Left cardiac atrium (tissue), 4 donors: ENCODE measurements around the gene PLCXD1. TPM values are rescaled to one million over a fixed set of nuclear protein-coding genes. Genes with fewer than 3 reads are reported as not detected.
"Not testable (repeated sequence)": the region's sequence is repeated elsewhere in the genome, so short reads cannot be mapped to it uniquely, and the experiment has no call there.

Experiments used
- ATAC-seq, 2 donors: fragments of 200-7000 bp; cut with Tn5 transposase; one replicate each; pipeline ENCODE4 v1.9.1; 2020; ENCODE audit warnings: mild to moderate bottlenecking in 2 of 2, moderate library complexity in 2 of 2
- DNase-seq: peaks from one replicate; pipeline ENCODE4 v3.0.0-alpha.2; 2020
- intact Hi-C, 2 donors: fragments of 100-400 bp; cut with DNase I; formaldehyde crosslinking; loops; one replicate each; pipeline versions ENCODE4 v1.14.1 to v1.15.1; 2022 to 2023
- total RNA-seq, 2 donors: library from RNA; stranded (reverse); fragmentation: NEBNext Ultra II Directional; extraction: Animal tissue kit (Norgen Biotek cat#: 25700); gene quantifications; one replicate each; pipeline ENCODE4 v1.2.1, GENCODE V29; 2021
- donor health status: DM: no; HTN: yes; CAD: no.
- donor health status: DM: no; HTN: yes; CAD: no; lungs with severe emphysema.
- donor health status: DM: yes; HTN: yes; CAD: no.
- donor health status: Dilated cardiomyopathy.

Gene PLCXD1
- total RNA-seq, 2 donors from 2014 or later = 2.9 to 13.7 TPM

DNA sequence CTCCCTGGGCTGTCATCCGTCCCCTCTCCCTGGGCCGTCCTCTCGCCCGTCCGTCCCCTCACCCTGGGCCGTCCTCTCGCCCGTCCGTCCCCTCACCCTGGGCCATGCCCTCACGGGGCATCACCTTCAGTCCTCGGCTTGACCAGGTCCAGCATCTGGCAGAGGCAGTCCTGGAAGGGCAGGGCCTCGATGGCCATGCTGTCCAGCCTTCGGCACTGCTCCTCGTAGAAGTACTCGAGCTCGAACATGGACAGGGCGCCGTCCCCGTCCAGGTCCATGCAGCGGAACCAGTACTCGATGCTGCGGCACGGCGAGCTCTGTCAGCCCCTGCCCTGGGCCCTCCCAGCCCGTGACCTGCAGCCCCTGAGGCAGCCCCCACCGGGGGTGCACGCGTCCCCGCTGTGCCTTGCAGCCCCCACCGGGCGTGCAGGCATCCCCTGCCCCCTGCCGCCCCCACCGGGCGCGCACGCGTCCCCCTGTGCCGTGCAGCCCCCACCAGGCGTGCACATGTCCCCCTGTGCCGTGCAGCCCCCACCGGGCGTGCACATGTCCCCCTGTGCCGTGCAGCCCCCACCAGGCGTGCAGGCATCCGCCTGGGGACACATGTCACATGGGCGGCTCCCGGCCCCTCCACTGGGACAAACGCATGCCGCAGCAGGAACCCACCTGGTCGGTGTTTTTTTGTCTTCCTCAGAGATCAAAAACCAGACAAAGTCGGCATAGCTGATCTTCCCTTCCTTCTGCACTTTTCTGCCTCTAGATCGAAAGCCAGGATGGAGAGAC is 59.7 kb downstream of the PLCXD1 start:
- DNase-seq = peak; percentile 13
- no peak for ATAC-seq
- intact Hi-C loops = no loop called here

GRCh38 chrX:341541-342101 is 60.4 kb downstream of the PLCXD1 start:
- ATAC-seq = no peak
- intact Hi-C loops = no loop called here
- DNase-seq = no peak

DNA sequence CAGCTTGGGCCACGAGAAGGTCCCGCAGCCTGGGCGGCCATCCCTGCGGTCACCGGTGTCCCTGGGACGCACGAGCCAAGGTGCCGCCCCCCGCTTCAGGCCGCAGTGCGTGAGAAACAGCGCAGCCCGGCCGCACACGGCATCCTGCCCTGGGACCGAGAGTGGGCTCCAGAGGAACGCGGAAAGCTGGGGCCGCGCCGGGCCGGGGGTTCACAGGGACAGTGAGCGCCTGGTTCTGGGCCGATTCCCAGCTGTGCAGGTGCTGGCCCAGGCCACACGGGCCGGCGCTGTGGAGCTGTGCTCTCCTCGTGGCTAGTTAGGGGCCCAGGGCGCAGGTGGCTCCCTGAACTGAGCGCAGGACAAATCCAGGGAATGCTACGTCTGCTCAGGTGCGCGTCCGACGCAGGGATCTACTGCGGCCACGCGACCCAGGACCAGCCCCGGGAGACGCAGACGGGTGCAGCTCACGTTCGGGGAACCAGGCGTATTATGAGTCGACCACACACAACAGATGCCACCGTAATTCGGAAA is 63.3 kb downstream of the PLCXD1 start:
- intact Hi-C loops = no loop called here
- peak; percentile 13 for DNase-seq
- ATAC-seq = no peak

DNA sequence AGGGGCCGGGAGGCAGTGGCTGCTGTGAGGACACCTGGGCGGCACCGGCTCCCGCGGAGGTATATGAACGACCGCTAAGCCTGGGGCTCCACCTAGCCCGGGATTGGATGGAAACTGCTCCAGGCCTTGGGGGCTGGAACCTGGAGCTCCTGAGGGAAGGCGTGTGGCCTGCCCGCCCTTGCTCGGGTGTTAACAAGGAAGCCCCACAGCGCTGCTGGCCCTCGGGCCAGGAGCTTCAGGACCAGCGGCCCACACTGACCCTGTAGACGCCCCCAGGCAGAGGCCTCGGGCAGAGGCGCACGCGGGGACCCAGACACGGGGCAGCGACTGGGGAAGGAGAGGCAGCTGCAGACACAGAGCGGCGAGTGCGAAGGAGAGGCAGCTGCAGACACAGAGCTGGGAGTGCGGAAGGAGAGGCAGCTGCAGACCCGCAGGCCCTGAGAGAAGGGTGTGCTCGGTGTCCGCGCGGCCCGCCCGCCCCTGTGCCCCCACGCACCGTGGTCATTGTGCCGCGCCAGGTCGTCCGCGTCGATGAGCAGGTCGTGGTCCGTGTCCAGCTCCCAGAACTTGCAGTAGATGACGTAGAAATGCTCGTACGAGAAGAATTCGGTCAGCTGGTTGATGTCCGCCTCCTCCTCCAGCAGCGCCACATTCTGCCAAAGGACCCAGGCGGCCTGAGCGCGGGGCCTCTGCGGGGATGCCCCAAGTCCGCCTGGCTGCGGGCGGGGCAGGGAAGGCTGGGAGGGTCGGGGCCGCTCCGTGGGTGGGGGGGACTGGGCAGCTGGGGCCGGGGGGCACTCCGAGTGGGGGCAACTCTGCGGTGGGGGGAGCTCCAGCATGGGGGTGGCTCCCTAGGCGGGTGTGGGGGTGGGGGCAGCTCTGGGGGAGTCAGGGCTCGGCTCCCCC is 64.1 kb downstream of the PLCXD1 start:
- ATAC-seq (no peak), DNase-seq (peak; percentile 14)
- intact Hi-C loops = no loop called here

- ATAC-seq (no peak), DNase-seq (peak; percentile 16)
- intact Hi-C loops = no loop called here
These were observed 65.0 kb downstream of the PLCXD1 start for GRCh38 chrX:346034-346813.

DNA sequence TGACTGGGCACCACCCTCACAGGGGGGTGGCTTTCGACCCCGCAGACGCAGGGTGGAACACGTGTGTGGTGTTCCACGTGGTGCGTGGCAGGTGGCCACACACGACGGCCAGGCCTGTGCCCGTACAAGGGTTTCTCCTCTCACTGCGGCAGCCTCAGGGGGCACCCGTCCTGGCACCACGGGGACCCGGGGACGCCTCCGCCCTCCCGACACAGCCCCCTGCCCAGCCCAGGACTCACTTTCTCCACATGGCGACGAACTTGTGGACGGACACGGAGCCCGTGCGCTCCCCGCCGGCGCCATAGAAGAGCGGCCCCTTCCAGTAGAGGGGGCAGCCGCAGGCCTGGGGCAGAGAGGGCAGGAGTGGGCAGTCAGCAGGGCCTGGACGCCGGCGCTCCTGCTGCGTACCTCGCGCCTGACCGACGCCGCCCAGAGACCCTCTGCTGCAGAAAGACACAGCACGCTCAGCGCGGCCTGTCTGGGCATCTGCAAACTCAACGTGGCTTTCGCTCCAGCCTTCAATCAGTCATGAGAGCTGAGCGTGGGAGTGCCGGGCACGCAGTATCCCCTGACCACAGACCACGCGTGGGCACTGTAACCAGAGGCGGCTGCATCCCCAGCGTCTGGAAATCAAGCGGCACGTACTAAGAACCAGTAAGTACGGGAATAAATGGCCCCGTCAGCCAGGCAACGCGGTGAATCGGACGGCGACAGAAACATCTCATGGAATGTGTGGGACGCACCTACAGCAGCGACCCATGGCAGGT is 66.4 kb downstream of the PLCXD1 start:
- ATAC-seq = no peak
- DNase-seq = peak; percentile 17
- intact Hi-C loops = no loop called here

GRCh38 chrX:348461-349117 is 67.4 kb downstream of the PLCXD1 start:
- peak in 1 of 2 donors; percentile 47 for ATAC-seq
- intact Hi-C loops = no loop called here
- DNase-seq = peak; percentile 18

- DNase-seq (peak; percentile 23), ATAC-seq (peak; percentile 18 to 73)
- intact Hi-C loops = no loop called here
These were observed 68.0 kb downstream of the PLCXD1 start for GRCh38 chrX:349196-349595.

DNA sequence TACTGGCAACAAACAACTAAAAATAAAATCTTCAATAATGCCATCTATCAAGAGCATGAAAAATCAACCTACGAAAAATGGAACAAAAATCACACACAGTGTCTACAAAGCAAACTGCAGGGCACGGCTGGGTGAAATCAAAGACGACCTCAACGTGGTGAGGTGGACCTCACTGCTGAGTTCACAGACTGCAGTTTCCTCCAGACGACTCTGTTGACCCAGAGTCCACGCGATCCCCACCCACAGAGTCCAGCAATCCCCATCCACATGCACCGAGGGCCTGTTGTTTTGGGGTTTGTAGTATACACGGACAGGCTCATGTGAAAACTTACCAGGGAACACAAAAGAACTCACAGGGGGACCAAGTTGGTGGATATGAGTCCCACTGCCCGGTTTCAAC is 68.5 kb downstream of the PLCXD1 start:
- intact Hi-C loops = no loop called here
- DNase-seq (no peak), ATAC-seq (no peak)

GRCh38 chrX:350148-350533 is 69.0 kb downstream of the PLCXD1 start:
- DNase-seq (peak; percentile 10), ATAC-seq (no peak)
- intact Hi-C loops = no loop called here

GRCh38 chrX:350534-351323 is 69.5 kb downstream of the PLCXD1 start:
- ATAC-seq = peak in 1 of 2 donors; percentile 10
- intact Hi-C loops = no loop called here
- DNase-seq = peak; percentile 31

DNA sequence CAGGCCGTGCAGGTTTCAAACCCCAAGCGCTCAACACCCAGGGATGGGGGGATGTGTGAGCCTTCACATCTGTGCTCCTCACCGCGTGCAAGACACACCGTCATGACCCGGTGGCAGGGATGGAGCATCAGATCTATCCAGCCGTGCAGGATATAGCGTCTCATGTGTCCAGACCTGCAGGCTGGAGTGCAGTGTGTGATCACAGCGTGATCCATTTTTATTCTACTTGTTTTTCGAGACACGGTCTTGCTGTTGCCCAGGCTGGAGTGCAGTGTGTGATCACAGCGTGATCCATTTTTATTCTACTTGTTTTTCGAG is 70.1 kb downstream of the PLCXD1 start:
- intact Hi-C loops, DNase-seq, ATAC-seq: not testable (repeated sequence)

DNA sequence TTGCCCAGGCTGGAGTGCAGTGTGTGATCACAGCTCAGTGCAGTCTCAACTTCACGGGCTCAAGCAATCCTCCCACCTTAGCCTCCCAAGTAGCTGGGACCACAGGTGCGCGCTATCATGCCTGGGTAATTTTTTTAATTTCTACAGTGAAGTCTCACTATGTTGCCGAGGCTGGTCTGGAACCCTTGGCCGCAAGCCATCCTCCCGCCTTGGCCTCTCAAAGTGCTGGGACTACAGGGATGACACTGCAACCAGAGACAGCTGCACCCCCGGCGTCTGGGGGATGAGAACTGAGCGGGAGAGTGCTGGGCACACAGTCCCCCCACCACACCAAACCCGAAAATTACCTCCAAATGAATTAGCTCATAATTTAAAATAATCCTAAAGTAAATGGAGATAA is 70.6 kb downstream of the PLCXD1 start:
- ATAC-seq (no peak), DNase-seq (peak; percentile 19)
- intact Hi-C loops = no loop called here

DNA sequence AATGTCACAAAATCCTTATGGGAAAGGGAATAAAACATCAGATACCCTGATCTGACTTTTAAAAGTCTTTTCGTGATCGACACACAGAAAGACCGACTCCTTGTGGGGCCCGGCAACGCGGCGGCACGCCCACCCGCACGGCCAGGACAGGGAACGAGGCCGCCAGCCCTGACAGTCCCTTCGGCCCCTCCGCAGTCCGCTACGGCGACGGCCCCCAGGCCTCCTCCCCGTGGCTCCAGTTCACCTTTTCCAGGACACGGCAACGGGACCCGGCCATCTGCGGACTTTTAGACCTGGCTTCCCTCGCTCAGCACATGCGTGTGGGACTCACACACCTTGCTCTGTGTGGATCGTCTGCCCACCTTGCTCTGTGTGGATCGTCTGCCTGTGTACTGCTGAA is 71.0 kb downstream of the PLCXD1 start:
- ATAC-seq = no peak
- peak; percentile 10 for DNase-seq
- intact Hi-C loops = no loop called here

DNA sequence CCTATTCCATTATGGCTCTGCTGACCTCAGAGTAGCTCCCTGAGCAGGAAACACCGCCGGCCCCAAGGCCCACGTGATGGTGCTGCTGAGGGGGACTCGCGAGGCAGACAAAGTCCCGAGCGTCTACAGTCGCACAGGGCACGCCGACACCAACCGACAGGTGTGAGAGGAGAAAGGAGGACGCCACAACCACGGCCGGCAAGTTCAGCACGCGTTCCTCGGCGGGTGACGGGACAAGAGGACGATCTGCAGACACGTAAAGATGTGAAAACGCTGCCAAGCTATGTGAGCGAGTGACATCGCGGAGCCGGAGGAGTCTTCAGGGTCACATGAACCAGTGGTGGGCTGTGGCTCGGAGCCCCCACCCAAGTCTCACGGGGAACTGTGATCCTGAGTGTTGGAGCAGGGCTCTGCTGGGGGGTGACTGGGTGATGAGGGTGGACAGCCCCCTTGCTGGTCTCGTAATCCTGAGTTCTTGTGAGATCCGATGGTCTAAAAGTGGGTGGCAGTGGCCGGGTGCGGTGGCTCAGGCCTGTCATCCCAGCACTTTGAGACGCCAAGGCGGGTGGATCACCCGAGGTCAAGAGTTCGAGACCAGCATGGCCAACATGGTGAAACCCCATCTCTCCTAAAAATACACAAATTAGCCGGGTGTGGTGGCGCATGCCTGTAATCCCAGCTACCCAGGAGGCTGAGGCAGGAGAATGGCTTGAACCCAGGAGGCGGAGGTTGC is 71.6 kb downstream of the PLCXD1 start:
- ATAC-seq = no peak
- peak; percentile 14 for DNase-seq
- intact Hi-C loops = no loop called here
